Peyer's patch (tissue), 4 donors: Measurements from ENCODE around the gene ZXDC.

ENCODE experiments used
- CTCF ChIP-seq, 6 experiments: fragments of 450-650 bp in 4 of 6; fragments of 200-600 bp in 2 of 6; sonication (generic) in 1 of 6; IDR thresholded peaks; one replicate each; pipeline ENCODE4 v1.5.1; 2017 to 2019; ENCODE audit warnings: antibody characterized with exemption in 6 of 6, mild to moderate bottlenecking in 3 of 6, moderate library complexity in 1 of 6
- POLR2A ChIP-seq, 2 donors: fragments of 450-650 bp; IDR thresholded peaks; one replicate each; pipeline ENCODE4 v1.5.1; 2017; ENCODE audit warnings: antibody characterized with exemption in 2 of 2, mild to moderate bottlenecking in 2 of 2, moderate library complexity in 2 of 2

- TF ChIP-seq POLR2A (IDR thresholded peaks at IDR 0.05) (no peak), CTCF (IDR thresholded peaks at IDR 0.05) (no peak)
Measured at GRCh38 chr3:126478581-126479310, 3.1 kb upstream of the ZXDC start.
